ENCODE data around the gene HUNK. TPM values are rescaled to one million over a fixed set of nuclear protein-coding genes. Genes with fewer than 3 reads are reported as not detected.

The HUNK gene
- total RNA-seq, 1 donor from 2014 or later: 0.51 TPM

DNA sequence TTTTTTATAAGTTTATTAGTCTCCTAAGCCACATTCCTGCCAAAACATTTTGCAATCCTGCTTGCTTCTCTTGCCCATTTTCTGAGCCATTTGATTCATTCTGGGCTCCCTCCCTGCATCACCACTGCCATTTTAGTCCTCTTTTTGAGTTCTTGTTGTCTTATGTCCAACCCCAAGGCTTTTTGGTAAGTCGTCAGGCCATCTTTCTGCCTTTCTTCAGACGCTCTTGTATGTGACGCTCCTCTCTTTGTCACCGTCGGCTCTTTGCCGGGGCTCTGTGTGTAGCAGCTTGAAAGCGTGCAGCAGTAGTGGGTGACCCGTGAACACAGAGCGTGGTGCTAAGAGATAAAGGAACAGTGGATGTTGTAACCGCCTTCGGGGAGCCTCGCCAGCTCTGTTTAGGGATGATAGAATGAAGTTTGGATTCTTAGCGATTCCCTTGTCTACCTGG is 14.6 kb downstream of the HUNK start:
- CTCF ChIA-PET: no interaction called here
- no peaks in the 10 kb centered on the region for H3K36me3 Mint-ChIP-seq (ENCODE audit: low read depth)

DNA sequence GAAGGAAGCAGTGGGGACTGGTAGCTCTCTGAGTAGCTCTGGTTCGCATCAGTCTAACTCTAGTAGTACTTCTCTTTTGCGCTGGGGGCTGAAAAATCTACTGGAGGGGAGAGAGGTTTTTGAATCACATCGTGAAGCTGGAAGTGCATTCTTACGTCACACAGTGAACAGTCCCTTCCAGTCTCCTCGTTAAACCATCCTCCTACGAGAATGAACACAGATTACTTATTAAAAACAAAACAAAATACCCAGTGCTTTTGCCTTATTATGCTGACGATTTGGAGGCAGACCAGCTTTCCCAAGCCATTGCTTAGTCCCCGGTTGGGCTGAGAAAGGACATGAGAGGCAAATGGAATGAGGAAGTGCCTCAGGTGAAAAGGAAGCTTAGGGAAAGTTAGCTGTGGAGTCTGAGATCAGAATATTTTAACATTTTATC is 16.1 kb downstream of the HUNK start:
- ChIA-PET CTCF (no interaction called here), POLR2A (no interaction called here)
- Mint-ChIP-seq H3K4me1 (no peaks in the 10 kb centered on the region), H3K36me3 (ENCODE audit: low read depth) (no peaks in the 10 kb centered on the region), H3K27ac (no peak overlapping the region), H3K4me3 (no peak overlapping the region), H3K9me3 (no peaks in the 10 kb centered on the region), H3K27me3 (peaks cover 23% of the 10 kb centered on the region)
- intact Hi-C loops (cut with micrococcal nuclease): no loop called here
- DNase-seq (no peak), ATAC-seq (ENCODE audit: low read depth) (no peak)
- TF ChIP-seq, protein P1, sequence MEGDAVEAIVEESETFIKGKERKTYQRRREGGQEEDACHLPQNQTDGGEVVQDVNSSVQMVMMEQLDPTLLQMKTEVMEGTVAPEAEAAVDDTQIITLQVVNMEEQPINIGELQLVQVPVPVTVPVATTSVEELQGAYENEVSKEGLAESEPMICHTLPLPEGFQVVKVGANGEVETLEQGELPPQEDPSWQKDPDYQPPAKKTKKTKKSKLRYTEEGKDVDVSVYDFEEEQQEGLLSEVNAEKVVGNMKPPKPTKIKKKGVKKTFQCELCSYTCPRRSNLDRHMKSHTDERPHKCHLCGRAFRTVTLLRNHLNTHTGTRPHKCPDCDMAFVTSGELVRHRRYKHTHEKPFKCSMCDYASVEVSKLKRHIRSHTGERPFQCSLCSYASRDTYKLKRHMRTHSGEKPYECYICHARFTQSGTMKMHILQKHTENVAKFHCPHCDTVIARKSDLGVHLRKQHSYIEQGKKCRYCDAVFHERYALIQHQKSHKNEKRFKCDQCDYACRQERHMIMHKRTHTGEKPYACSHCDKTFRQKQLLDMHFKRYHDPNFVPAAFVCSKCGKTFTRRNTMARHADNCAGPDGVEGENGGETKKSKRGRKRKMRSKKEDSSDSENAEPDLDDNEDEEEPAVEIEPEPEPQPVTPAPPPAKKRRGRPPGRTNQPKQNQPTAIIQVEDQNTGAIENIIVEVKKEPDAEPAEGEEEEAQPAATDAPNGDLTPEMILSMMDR (IDR thresholded peaks at IDR 0.05): no peak

More for the DNA sequence above, 14.6 kb downstream of the HUNK start:
- peaks cover 13% of the 10 kb centered on the region for H3K27me3 Mint-ChIP-seq
- DNase-seq (no peak), ATAC-seq (ENCODE audit: low read depth) (no peak)
- peaks cover 4% of the 10 kb centered on the region for H3K9me3 Mint-ChIP-seq
- POLR2A ChIA-PET: no interaction called here
- intact Hi-C loops (cut with micrococcal nuclease): no loop called here
- H3K4me1 Mint-ChIP-seq: no peaks in the 10 kb centered on the region
- TF ChIP-seq, protein P1 (IDR thresholded peaks at IDR 0.05): no peak
- no peak overlapping the region for H3K27ac Mint-ChIP-seq
- H3K4me3 Mint-ChIP-seq: no peak overlapping the region

DNA sequence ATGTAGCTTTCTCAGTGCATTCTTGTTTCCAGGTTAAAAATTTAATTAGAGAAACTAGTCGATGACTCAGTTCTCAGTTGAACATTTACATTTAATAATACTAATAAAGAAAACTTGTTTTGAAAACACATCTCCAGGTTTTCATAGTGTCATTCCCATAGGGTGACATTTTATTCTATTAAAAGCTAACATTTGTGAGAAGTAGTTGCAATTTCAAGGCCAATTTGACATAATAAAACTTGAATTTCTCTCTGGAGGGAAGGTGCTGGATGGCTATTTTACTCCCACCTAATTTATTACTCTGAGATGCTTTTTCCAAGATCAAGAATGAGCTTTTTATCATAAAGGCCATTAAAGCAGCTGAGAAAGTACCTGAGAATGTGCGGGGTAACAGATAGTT is 16.6 kb downstream of the HUNK start:
- Mint-ChIP-seq H3K27ac (no peak overlapping the region), H3K4me1 (no peaks in the 10 kb centered on the region), H3K9me3 (no peaks in the 10 kb centered on the region), H3K36me3 (ENCODE audit: low read depth) (no peaks in the 10 kb centered on the region), H3K4me3 (no peak overlapping the region), H3K27me3 (peaks cover 27% of the 10 kb centered on the region)
- POLR2A ChIA-PET: no interaction called here
- CTCF ChIA-PET: no interaction called here
- no peak for ATAC-seq (ENCODE audit: low read depth)
- no peak for DNase-seq
- TF ChIP-seq, protein P1 (IDR thresholded peaks at IDR 0.05): no peak
- intact Hi-C loops (cut with micrococcal nuclease): no loop called here

DNA sequence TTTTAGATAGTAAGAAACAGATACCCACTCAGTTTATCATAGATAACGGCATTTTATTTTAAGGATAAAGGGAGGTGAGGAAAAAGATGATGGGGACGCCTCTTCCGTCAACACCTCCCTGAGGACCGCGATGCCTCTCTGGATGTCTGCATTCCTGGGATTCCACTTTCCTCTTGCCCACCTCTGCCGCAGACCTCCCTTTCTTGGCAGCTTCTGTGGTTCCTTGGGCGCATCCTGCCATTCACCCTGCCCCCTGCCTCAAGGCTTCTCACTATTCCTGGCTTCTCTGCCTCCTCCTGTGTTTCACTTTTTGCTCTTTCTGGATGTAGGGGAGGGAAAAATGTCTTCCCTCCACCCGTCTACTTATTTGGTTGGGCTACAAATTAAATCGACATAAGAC is 19.9 kb downstream of the HUNK start:
- H3K4me1 Mint-ChIP-seq: no peaks in the 10 kb centered on the region
- no peak for ATAC-seq (ENCODE audit: low read depth)
- TF ChIP-seq, protein P1 (IDR thresholded peaks at IDR 0.05): no peak
- H3K4me3 Mint-ChIP-seq: no peak overlapping the region
- CTCF ChIA-PET: no interaction called here
- no peak overlapping the region for H3K27ac Mint-ChIP-seq
- DNase-seq: no peak
- intact Hi-C loops (cut with micrococcal nuclease): no loop called here
- peaks cover 27% of the 10 kb centered on the region for H3K27me3 Mint-ChIP-seq
- no peaks in the 10 kb centered on the region for H3K9me3 Mint-ChIP-seq
- POLR2A ChIA-PET: no interaction called here
- no peaks in the 10 kb centered on the region for H3K36me3 Mint-ChIP-seq (ENCODE audit: low read depth)

DNA sequence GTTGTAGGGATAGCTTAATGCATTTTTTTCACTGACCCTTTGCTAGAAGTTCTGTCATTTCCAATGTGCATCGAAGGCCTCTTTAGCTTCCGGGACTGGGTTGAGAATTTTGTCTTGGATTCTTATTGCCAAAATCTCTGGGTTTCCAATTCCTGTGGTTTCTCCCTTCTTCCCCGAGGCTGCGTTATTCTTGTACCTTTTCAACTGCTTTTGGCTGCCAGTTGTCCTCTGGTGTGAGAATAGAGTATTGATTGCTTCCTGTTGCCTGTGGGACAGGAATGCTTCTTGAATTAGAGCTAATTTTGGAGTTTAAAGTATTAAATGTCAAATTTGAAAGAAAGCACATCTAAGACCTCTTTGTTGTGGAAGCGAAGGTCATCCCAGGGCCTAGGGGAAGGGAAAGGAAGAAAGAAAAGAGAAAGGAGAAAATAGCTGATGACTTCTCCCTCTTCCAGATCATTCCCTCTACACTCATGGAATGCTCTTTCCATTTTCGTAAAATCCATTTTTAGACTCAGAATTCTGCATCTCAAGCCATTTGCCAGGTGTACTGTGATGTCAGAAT is 21.1 kb downstream of the HUNK start:
- Mint-ChIP-seq H3K27me3 (peaks cover 19% of the 10 kb centered on the region), H3K9me3 (no peaks in the 10 kb centered on the region), H3K27ac (no peak overlapping the region), H3K4me3 (no peak overlapping the region), H3K4me1 (no peaks in the 10 kb centered on the region), H3K36me3 (ENCODE audit: low read depth) (no peaks in the 10 kb centered on the region)
- CTCF ChIA-PET: no interaction called here
- DNase-seq (no peak), ATAC-seq (ENCODE audit: low read depth) (no peak)
- POLR2A ChIA-PET: no interaction called here
- TF ChIP-seq, protein P1 (IDR thresholded peaks at IDR 0.05): no peak
- intact Hi-C loops (cut with micrococcal nuclease): no loop called here
